Osteoblast (primary cell): ENCODE data around the gene CDCA8. TPM values are rescaled to one million over a fixed set of nuclear protein-coding genes. Genes with fewer than 3 reads are reported as not detected.
A peak's percentile ranks its signal among the peaks of the same experiment; 100 is the strongest.
"Not testable (repeated sequence)": the region's sequence is repeated elsewhere in the genome, so short reads cannot be mapped to it uniquely, and the experiment has no call there.

Experiments
- DNase-seq: peaks from one replicate; pipeline ENCODE4 v3.0.0; 2011; ENCODE audit warnings: low spot score, mixed read lengths; ENCODE audit not compliant: insufficient read length; ENCODE audit errors: missing footprints
- H2AFZ ChIP-seq: 2 replicates; pipeline ENCODE4 v1.6.0; 2011; ENCODE audit warnings: mild to moderate bottlenecking, low read length
- H3K27ac ChIP-seq: 2 replicates; pipeline ENCODE4 v1.5.1; 2011; ENCODE audit warnings: mild to moderate bottlenecking, low read depth, low read length, moderate library complexity
- H3K27me3 ChIP-seq: 2 replicates; pipeline ENCODE4 v1.6.0; 2012; ENCODE audit warnings: mild to moderate bottlenecking, control low read depth, inconsistent platforms, low read length, moderate library complexity; ENCODE audit not compliant: insufficient read depth
- H3K36me3 ChIP-seq: 2 replicates; pipeline ENCODE4 v1.5.1; 2011; ENCODE audit warnings: mild to moderate bottlenecking, low read length, control low read depth, moderate library complexity; ENCODE audit not compliant: insufficient read depth
- H3K4me1 ChIP-seq: 2 replicates; pipeline ENCODE4 v1.5.1; 2011; ENCODE audit warnings: mild to moderate bottlenecking, low read length, control low read depth, moderate library complexity; ENCODE audit not compliant: insufficient read depth
- H3K4me2 ChIP-seq: 2 replicates; pipeline ENCODE4 v1.6.0; 2011; ENCODE audit warnings: mild to moderate bottlenecking, low read length; ENCODE audit not compliant: insufficient read depth
- H3K4me3 ChIP-seq: fragments of 200-600 bp; sonication (generic); 3 replicates; pipeline ENCODE4 v1.5.1; 2012; ENCODE audit warnings: mild to moderate bottlenecking, low read length, inconsistent platforms; ENCODE audit not compliant: insufficient read depth
- H3K79me2 ChIP-seq: 2 replicates; pipeline ENCODE4 v1.6.0; 2012; ENCODE audit warnings: mild to moderate bottlenecking, low read length, control low read depth, inconsistent platforms; ENCODE audit not compliant: insufficient read depth
- H3K9me3 ChIP-seq: 2 replicates; pipeline ENCODE4 v1.5.1; 2011; ENCODE audit warnings: low read depth, low read length, control low read depth
- H4K20me1 ChIP-seq: 2 replicates; pipeline ENCODE4 v1.6.0; 2012; ENCODE audit warnings: mild to moderate bottlenecking, low read length, control low read depth; ENCODE audit not compliant: insufficient read depth
- CTCF ChIP-seq: IDR thresholded peaks from 2 replicates; pipeline ENCODE4 v1.5.1; 2011; ENCODE audit warnings: mild to moderate bottlenecking, low read depth, low read length, moderate library complexity; ENCODE audit errors: extremely low read depth
- total RNA-seq: library from RNA; depleted of rRNA; stranded (reverse); fragments of >200 nt; gene quantifications from 2 replicates; pipeline ENCODE4 v1.2.3, GENCODE V29; 2012

Gene CDCA8
- total RNA-seq, 1 donor, result 1.8 TPM

GRCh38 chr1:37677143-37677439 is 15.2 kb upstream of the CDCA8 start:
- DNase-seq, result no peak
- peaks cover 16% of the 10 kb centered on the region for H3K27me3 ChIP-seq
- no peaks in the 10 kb centered on the region for H3K4me1 ChIP-seq
- H3K4me2 ChIP-seq, result no peak overlapping the region
- H4K20me1 ChIP-seq, result peaks cover 2% of the 10 kb centered on the region
- no peaks in the 10 kb centered on the region for H3K79me2 ChIP-seq
- H3K4me3 ChIP-seq, result no peak overlapping the region
- H2AFZ ChIP-seq, result no peak overlapping the region
- TF ChIP-seq CTCF, result no peak
- H3K27ac ChIP-seq, result no peak overlapping the region
- H3K36me3 ChIP-seq, result peaks cover 5% of the 10 kb centered on the region
- H3K9me3 ChIP-seq, result no peaks in the 10 kb centered on the region

GRCh38 chr1:37677808-37678207 is 14.5 kb upstream of the CDCA8 start:
- no peak overlapping the region for H3K4me3 ChIP-seq
- H3K9me3 ChIP-seq, result no peaks in the 10 kb centered on the region
- no peaks in the 10 kb centered on the region for H3K4me1 ChIP-seq
- H2AFZ ChIP-seq, result no peak overlapping the region
- H3K79me2 ChIP-seq, result no peaks in the 10 kb centered on the region
- peaks cover 10% of the 10 kb centered on the region for H3K27me3 ChIP-seq
- no peak for TF ChIP-seq CTCF
- no peak overlapping the region for H3K27ac ChIP-seq
- no peak overlapping the region for H3K4me2 ChIP-seq
- DNase-seq, result no peak
- H4K20me1 ChIP-seq, result peaks cover 2% of the 10 kb centered on the region
- peaks cover 10% of the 10 kb centered on the region for H3K36me3 ChIP-seq

GRCh38 chr1:37680933-37681332 is 11.4 kb upstream of the CDCA8 start:
- no peaks in the 10 kb centered on the region for H3K79me2 ChIP-seq
- H3K4me1 ChIP-seq, result no peaks in the 10 kb centered on the region
- H3K36me3 ChIP-seq, result peaks cover 31% of the 10 kb centered on the region
- H2AFZ ChIP-seq, result no peak overlapping the region
- no peaks in the 10 kb centered on the region for H3K9me3 ChIP-seq
- no peak overlapping the region for H3K4me2 ChIP-seq
- DNase-seq, result no peak
- H4K20me1 ChIP-seq, result peaks cover 3% of the 10 kb centered on the region
- no peak overlapping the region for H3K27ac ChIP-seq
- no peaks in the 10 kb centered on the region for H3K27me3 ChIP-seq
- no peak overlapping the region for H3K4me3 ChIP-seq
- TF ChIP-seq CTCF, result no peak

GRCh38 chr1:37682334-37682987 is 9.9 kb upstream of the CDCA8 start:
- peak; percentile 93 for TF ChIP-seq CTCF
- no peak overlapping the region for H2AFZ ChIP-seq
- H3K27me3 ChIP-seq, result no peaks in the 10 kb centered on the region
- H3K79me2 ChIP-seq, result no peaks in the 10 kb centered on the region
- peaks cover 5% of the 10 kb centered on the region for H4K20me1 ChIP-seq
- no peaks in the 10 kb centered on the region for H3K4me1 ChIP-seq
- H3K9me3 ChIP-seq, result no peaks in the 10 kb centered on the region
- H3K36me3 ChIP-seq, result peaks cover 41% of the 10 kb centered on the region
- peak; percentile 84 for DNase-seq
- H3K27ac ChIP-seq, result no peak overlapping the region
- no peak overlapping the region for H3K4me3 ChIP-seq
- no peak overlapping the region for H3K4me2 ChIP-seq

GRCh38 chr1:37684182-37684581 is 8.1 kb upstream of the CDCA8 start:
- not testable (repeated sequence) for DNase-seq, H2AFZ ChIP-seq, H3K9me3 ChIP-seq, H3K4me3 ChIP-seq, H3K27me3 ChIP-seq, H4K20me1 ChIP-seq, H3K4me2 ChIP-seq, H3K4me1 ChIP-seq, H3K27ac ChIP-seq
- H3K36me3 ChIP-seq, result peaks cover 46% of the 10 kb centered on the region
- H3K79me2 ChIP-seq, result peaks cover 15% of the 10 kb centered on the region
